Fibroblast of lung (primary cell): ENCODE results near the gene TXNRD2.

ENCODE experiments used
- EZH2 ChIP-seq: IDR thresholded peaks from 2 replicates; pipeline ENCODE4 v1.5.1; 2012; ENCODE audit warnings: low read length, control low read depth, mild to moderate bottlenecking; ENCODE audit errors: missing control alignments
- TF ChIP-seq, protein P1 (sequence below), 2 donors: IDR thresholded peaks in 1 of 2; conservative IDR thresholded peaks in 1 of 2; 1 replicate in 1 of 2; 2 replicates in 1 of 2; pipeline ENCODE4 v1.5.1; 2011 to 2012; ENCODE audit warnings: low read length in 2 of 2, control low read depth in 1 of 2, inconsistent platforms in 1 of 2, low read depth in 1 of 2, mild to moderate bottlenecking in 1 of 2

DNA sequence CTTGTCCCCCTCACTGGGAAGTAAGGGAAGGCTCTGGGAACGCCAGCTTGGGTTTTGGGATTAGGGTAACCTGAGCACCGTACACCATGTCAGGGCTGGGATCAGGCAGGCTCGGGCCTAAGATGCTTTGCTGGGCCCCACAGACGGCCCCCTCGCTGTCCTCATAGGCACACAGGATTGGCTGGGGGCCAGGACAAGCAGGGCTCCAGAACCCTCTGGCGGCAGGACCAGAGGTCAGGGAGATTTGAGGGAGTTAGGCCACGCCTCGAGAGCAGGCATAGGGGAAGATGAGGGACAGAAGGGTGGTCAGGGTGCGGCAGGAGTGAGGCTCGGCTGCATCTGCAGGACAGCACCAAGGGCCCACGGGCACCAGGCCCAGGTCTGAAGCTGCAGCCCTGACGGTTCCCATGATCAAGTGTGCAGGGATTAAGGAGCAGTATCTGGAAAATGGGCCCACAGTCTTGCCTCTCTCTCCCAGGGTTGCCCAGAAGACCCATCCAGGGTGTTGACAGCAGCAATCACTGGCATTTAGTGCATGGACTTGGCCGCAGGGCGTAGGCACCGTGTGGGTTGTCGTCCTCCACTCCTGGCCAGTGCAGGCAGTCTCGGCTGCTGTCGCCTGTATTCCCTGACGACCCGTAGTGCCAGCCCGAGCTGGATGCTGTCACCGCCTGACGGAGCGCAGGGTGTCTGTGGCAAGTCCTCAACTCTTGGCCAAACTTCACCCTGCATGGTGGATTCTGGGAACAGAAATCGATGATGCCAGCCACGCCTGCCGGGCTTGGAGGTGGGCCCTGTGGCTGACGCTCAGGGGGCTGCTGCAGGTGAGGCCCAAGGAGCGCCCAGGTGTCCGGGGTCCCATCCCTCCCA is 71.2 kb downstream of the TXNRD2 start:
- TF ChIP-seq EZH2 = no peak
- TF ChIP-seq, protein P1, sequence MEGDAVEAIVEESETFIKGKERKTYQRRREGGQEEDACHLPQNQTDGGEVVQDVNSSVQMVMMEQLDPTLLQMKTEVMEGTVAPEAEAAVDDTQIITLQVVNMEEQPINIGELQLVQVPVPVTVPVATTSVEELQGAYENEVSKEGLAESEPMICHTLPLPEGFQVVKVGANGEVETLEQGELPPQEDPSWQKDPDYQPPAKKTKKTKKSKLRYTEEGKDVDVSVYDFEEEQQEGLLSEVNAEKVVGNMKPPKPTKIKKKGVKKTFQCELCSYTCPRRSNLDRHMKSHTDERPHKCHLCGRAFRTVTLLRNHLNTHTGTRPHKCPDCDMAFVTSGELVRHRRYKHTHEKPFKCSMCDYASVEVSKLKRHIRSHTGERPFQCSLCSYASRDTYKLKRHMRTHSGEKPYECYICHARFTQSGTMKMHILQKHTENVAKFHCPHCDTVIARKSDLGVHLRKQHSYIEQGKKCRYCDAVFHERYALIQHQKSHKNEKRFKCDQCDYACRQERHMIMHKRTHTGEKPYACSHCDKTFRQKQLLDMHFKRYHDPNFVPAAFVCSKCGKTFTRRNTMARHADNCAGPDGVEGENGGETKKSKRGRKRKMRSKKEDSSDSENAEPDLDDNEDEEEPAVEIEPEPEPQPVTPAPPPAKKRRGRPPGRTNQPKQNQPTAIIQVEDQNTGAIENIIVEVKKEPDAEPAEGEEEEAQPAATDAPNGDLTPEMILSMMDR (conservative IDR thresholded peaks at IDR 0.05 in 1 of 2, IDR thresholded peaks at IDR 0.05 in 1 of 2; ENCODE audit: low read depth in 1 of 2, low read length in 2 of 2) = no peak
